Kidney glomerular epithelial cell (primary cell): ENCODE measurements around the gene EIF4G3.
"Not testable (repeated sequence)": the region's sequence is repeated elsewhere in the genome, so short reads cannot be mapped to it uniquely, and the experiment has no call there.

Source experiments
- DNase-seq: peaks from one replicate; lab custom pipeline; 2025; lab: John Stamatoyannopoulos, UW

EIF4G3 gene, protein sequence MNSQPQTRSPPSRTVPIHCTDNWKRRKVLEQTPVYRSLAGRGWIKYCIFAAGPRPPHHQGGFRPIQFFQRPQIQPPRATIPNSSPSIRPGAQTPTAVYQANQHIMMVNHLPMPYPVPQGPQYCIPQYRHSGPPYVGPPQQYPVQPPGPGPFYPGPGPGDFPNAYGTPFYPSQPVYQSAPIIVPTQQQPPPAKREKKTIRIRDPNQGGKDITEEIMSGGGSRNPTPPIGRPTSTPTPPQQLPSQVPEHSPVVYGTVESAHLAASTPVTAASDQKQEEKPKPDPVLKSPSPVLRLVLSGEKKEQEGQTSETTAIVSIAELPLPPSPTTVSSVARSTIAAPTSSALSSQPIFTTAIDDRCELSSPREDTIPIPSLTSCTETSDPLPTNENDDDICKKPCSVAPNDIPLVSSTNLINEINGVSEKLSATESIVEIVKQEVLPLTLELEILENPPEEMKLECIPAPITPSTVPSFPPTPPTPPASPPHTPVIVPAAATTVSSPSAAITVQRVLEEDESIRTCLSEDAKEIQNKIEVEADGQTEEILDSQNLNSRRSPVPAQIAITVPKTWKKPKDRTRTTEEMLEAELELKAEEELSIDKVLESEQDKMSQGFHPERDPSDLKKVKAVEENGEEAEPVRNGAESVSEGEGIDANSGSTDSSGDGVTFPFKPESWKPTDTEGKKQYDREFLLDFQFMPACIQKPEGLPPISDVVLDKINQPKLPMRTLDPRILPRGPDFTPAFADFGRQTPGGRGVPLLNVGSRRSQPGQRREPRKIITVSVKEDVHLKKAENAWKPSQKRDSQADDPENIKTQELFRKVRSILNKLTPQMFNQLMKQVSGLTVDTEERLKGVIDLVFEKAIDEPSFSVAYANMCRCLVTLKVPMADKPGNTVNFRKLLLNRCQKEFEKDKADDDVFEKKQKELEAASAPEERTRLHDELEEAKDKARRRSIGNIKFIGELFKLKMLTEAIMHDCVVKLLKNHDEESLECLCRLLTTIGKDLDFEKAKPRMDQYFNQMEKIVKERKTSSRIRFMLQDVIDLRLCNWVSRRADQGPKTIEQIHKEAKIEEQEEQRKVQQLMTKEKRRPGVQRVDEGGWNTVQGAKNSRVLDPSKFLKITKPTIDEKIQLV (N-terminal part only)

DNA sequence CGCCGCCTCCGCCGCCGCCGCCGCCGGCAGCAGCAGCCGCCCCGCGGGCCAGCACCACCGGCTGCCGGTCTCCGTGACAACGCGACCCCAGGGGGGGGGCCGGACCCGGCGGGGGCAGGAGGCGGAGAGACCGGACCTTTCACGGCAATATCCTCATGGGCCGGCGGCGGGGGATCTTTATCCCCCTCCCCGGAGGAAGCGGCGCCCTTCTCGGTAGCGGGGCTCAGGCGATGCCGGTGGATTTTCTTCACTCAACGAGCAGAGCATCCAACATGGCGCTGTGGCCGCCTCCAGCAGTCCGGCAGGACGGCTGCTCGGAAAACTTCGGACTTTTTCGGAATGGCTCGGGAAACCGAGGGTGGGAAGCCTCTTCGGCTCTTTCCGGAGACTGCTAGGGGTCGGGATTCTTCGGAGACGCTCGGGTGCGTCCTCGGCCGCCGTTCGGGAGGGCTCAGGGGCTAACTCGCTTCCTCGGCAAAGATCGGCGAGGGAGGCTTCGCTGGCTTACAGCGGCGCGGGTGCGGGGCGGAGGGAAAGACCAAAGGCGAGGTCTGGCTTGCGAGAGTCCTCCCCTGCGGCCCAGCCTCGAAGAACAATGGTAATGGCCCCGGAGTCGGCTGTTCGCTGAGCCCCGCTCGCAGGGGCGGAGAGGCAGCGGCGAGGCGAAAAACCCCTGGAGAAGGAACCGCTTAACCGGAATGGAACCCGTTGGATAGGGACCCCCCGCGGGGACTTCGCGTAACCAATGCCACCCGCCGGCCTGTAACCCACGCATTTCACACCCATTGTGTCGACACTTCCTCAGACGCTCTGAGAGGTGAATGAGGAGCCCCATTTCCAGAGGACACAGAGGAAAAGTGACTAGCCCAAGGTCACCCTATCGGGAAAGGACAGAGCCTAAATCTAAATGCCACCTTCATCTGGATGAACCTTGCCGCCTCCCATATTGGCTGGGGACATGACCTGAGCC is at the start of gene EIF4G3:
Gene EIF4G3, minus strand, starts transcription at position 312 of the 970 bp plus-strand sequence. CDS start 174,155 bp downstream, outside the sequence.
- peak; percentile 97 for DNase-seq

- no peak for DNase-seq
Measured at GRCh38 chr1:21225065-21225464, 48.4 kb upstream of the EIF4G3 start.

DNA sequence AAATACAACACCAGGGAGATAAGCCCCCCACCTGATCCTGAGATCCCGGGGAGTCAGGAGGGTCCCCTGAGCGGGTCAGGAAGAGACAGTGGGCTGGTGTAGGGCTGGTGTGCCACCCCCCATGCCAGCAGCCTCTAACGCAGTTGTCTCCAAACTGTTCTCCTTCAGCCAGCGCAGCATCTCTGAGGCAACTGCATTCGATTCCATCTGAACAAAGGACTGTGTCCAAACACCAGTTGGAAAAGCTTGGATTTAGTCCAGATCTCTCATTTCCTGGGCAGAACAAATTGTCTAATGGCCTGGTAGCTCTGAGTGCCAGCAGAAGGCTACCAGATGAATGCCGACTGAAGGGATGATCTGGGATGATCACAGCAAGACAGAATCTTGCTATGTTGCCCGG is 44.1 kb upstream of the EIF4G3 start:
- DNase-seq = no peak

GRCh38 chr1:21219674-21220073 is 43.0 kb upstream of the EIF4G3 start:
- DNase-seq = no peak

DNA sequence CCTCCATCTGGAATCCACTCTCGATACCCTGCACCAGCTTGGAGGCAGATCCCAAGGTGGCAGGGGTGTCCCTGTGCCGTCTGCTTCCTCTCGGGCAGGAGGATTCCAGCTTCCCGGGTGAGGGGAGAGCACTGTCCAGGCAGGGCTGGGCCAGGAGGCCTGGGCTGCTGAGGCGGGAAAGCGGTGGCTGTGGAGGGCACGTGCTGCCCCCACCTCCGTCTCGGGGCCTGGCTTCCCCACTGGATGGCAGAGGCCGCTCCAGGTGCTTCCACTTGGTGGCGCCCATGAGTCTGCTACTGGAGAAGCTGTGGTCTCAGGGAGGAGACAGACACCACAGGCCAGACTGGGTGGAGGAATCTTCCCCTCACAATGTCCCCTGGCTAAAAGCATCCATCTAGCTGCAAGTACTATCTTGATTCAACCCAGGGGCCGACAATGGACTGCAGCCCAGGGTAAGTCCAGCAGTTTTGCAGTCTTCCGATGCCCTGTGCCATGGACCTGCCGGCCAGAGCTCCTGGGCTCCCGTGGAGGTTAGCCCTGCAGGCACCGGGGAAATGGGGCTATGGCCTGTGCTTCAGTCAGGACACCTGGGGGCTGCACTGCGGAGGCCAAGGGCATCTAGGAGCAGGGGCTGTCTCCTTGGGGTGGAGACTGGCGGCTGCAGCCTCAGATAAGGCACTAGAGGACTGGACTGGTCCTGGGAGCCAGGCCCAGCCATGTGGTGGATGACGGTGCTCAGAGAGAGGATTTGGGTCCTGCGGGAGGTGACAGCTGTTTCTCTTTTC is 41.3 kb upstream of the EIF4G3 start:
- no peak for DNase-seq

- no peak for DNase-seq
Measured at GRCh38 chr1:21216835-21217811, 40.4 kb upstream of the EIF4G3 start.

GRCh38 chr1:21212126-21212525 is 35.4 kb upstream of the EIF4G3 start:
- DNase-seq = peak; percentile 33

DNA sequence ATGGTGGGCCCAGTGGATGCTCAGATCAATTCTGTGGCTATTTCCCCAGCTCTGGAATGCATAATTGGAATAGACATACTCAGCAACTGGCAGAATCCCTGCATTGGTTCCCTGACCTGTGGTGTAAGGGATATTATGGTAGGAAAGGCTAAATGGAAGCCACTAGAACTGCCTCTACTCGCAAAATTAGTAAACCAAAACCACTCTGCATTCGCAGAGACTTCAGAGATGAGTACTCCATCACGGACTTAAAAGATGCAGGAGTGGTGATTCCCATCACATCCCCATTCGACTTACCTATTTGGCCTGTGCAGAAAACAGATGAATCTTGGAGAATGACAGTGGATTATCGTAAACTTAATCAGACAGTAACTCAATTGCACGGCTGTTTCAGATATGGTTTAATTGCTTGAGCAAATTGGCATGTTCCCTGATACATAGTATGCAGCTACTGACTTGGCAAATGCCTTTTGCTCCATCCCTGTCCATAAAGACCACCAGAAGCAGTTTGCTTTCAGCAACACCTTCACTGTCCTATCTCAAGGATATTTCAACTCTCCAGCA is 31.5 kb upstream of the EIF4G3 start:
- DNase-seq = not testable (repeated sequence)

GRCh38 chr1:21206117-21206516 is 29.4 kb upstream of the EIF4G3 start:
- DNase-seq = no peak

DNA sequence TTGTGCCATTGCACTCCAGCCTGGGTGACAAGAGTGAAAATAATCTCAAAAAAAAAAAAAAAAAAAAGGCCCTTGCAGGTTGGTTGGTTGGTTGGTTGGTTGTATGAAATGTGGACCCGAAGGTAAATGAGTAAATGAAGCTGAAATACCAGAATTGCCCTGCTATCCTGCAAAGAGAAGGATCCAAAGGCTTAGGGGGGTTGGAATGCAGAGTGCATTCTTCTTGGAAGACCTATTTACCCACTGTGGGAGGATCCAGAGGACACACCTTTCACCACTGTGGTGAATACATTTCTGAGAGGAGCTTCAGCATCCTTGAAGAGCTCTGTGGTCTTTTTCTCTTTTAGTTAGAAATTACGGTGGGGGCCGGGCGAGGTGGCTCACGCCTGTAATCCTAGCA is 28.7 kb upstream of the EIF4G3 start:
- no peak for DNase-seq

GRCh38 chr1:21201650-21202049 is 25.0 kb upstream of the EIF4G3 start:
- DNase-seq = no peak

- not testable (repeated sequence) for DNase-seq
Measured at GRCh38 chr1:21201238-21201637, 24.5 kb upstream of the EIF4G3 start.

GRCh38 chr1:21200767-21201166 is 24.1 kb upstream of the EIF4G3 start:
- peak; percentile 20 for DNase-seq

GRCh38 chr1:21198929-21199328 is 22.2 kb upstream of the EIF4G3 start:
- no peak for DNase-seq

- DNase-seq = no peak
Measured at GRCh38 chr1:21192871-21193270, 16.2 kb upstream of the EIF4G3 start.

GRCh38 chr1:21192284-21192683 is 15.6 kb upstream of the EIF4G3 start:
- no peak for DNase-seq

- DNase-seq = not testable (repeated sequence)
Measured at GRCh38 chr1:21190771-21191170, 14.1 kb upstream of the EIF4G3 start.

DNA sequence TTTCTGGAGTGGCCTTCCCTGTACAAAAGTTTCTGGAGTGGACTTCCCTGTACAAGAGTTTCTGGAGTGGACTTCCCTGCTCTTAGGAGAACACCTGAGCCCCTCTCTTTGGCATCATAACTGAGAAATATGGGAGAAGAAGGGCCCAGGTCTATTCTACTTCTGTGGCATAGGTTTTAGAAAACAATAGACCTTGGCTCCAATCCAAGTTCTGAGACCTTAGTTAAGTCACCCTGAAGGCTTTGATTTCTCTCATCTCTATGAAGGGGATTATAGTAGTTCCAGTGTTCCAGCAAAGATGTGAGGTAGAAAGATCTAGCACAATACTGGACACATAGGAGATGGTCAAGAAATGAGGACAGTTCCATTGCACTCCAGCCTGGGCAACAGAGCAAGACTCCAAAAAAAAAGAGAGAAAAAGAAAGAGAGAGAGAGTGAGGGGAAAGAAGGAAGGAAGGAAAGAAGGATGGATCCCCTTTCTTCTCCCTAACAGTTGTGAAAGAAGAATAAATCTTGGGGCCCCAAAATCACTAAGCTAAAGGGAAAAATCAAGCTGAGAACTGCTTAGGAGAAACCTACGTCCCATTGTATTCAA is 13.3 kb upstream of the EIF4G3 start:
- no peak for DNase-seq
